Globus pallidus (tissue), 1 donor: ENCODE data around the gene HES7.
A peak's percentile ranks its signal among the peaks of the same experiment; 100 is the strongest.
"Not testable (repeated sequence)": the region's sequence is repeated elsewhere in the genome, so short reads cannot be mapped to it uniquely, and the experiment has no call there.

Experiments used
- DNase-seq: peaks from one replicate; pipeline ENCODE4 v3.0.0-alpha.2; 2015; ENCODE audit warnings: low spot score

HES7 gene

DNA sequence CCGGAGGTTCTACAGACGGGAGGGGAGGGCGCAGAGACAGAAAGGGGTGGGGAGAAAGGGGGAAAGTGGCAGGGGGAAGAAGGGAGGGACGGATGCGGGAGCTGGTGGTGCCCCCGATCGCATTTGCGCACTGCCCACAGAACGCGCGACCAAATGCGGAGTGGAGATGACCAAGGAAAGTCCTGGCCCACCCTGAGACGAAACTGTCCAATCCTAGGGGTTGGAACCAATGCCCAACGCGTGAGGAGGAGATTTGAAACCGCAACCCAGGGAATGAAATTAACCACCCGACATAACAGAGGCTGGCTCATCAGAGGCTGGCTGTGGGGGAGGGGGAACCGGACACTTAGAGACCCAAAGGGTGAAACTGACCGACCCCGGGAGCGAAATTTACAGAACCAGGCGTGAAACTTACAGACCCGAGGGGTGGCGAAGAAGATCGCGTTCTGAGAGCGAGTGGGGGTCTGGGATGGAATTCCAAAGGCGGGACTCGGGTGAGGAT, 1.4 kb downstream of the HES7 start:
- DNase-seq = no peak

DNA sequence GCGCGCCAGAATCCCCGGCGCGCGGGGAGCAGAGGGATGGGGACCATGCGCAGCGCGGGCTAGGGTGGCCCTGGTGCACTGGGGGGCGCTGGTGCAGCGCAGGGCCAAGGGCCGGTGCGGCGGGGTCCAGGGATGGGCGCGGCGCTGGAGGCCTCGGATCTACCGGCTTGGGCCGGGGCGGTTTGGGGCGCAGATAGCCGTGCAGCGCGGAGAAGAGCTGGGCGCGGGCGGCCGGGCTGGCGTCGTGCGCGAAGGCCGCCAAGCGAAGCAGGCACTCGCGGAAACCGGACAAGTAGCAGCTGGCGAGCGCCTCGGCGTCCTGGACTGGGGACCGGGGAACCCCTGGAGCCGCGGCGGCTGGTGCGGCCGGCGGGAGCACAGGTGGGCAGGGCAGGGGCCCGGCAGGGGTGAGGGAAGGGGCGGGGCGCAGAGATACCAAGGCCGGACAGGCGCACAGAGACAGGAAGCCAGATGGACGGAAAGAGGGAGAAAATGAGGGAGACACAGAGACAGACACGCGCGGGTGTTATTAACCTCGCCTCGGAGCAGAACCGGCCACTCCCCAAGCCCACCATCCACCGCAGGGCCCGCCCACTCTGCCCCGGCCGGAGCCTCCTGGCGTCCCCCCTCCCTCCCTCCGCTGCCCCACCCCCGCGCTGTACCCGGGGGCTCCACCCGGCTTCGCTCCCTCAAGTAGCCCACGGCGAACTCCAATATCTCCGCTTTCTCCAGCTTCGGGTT, 2.1 kb downstream of the HES7 start:
- DNase-seq = peak; percentile 74

DNA sequence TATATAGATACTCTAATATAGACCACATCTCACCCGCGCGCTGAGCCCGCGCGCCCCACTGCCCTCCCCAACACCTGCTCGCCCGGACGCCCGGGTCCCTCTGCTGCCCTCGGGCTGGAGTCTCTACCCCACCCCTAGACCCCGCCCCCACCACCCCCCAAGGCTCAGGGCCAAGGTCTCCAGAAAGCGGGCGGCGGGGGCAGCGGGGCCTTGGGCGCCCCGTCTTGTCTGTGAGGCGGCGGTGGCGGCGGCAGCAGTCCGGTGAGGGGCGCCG, 2.6 kb downstream of the HES7 start:
- no peak for DNase-seq

DNA sequence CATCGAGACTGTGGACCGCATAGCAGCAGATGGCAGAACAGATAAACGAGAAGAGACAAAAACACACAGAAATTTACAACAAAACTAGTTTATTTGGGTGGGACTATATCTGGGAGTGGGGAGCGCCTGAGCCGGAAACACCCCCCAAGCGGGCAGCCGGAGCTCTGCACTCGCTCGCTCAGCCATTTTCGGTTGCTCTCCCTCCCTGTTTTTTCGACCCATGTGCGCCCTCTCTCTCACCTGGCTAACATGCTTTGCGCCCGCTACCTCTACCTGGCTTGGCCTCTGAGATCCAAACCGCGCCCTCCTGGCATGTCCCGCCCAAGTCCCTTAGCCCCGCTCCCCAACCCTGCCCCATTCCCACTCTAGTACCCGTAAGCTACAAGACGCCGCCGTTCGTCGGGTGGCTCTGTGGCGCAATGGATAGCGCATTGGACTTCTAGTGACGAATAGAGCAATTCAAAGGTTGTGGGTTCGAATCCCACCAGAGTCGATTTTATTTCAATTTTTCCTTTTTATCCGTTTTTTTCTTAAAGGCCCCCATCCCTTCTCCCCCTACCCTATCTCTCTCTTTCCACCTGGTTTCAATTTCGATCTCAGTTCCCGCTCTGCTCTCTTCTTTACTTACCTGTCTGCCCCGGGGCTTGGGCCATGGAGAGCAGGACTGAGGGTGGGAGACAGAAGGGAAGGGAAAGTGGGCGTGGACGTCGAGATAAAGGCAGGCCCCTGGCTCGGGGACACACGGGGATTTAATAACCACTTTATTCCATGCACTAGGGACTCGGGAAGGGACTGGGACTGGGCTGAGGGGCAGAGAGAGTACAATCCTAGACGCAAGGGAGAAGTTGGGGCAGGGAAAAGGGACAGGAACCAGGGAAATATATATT, 3.1 kb downstream of the HES7 start:
- no peak for DNase-seq

DNA sequence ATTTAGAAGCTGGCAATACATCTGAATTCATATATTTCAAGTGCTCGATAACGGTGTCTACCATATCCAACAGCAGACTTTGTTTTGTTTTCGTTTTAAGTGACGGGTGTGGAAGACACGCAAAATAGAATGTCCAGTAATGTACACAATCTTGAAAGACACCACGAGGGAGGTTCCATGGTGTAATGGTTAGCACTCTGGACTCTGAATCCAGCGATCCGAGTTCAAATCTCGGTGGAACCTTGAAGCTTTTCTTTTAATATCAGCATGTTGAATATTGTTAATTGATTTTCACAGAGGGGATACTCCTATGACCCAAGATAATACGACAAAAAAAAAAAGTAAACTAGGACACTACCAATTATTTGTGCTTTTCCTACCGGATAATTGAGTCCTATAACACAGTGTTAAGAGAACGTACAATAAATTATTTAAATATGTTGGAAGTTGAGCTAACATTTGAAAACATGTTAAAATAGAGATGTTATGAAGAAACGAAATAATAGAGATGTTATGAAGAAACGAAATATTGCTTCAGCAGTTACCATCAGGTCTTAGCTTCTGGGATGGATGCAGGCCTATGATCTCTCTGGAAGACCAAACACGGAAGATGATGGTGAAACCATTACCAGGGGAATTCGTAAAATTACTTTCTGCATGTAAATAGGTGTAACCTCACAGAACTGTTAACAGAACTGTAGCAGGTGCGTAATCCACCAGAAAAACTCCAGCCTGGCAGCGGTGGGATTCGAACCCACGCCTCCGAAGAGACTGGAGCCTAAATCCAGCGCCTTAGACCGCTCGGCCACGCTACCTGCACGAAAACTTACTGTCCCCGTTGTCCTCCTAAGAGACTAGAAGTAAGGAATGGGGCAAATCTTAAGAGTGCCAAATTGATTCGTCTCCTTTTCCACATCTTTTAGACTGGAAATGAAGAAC, 4.1 kb downstream of the HES7 start:
- DNase-seq = peak; percentile 88

DNA sequence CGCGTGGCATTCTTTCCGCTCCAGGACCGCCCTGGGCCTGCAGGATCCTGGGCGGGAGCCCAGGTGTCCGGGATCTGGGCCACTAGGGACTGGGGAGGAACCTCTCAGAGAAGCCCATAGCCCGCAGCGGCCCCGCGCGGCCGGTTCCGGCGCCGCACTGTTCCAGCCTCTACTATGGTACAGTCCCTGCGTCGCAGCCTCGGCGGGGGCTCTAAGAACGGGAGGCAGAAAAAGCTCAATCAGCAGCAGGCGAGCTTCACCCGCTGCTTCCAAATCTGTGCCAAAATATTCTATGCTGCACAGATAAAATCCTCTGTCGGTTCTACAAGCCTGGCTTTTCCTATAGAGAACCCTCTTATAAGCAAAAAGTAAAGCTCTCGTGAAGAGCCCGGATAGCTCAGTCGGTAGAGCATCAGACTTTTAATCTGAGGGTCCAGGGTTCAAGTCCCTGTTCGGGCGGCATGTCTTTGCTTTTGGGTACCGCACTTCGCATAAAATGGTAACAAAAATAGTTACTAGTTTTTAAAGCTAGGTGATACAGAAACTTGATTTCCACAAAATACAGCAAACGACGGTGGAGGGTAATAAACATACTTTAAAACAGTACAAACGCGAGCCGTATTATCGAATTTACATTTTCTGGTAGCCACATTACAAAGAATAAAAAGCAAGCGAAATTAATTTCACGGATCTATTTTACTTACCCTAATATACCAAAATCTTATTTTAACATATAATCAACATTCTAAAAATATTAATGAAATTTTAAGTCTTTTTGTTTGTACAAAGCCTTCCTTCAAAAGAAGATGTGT, 4.9 kb downstream of the HES7 start:
- peak; percentile 83 for DNase-seq

DNA sequence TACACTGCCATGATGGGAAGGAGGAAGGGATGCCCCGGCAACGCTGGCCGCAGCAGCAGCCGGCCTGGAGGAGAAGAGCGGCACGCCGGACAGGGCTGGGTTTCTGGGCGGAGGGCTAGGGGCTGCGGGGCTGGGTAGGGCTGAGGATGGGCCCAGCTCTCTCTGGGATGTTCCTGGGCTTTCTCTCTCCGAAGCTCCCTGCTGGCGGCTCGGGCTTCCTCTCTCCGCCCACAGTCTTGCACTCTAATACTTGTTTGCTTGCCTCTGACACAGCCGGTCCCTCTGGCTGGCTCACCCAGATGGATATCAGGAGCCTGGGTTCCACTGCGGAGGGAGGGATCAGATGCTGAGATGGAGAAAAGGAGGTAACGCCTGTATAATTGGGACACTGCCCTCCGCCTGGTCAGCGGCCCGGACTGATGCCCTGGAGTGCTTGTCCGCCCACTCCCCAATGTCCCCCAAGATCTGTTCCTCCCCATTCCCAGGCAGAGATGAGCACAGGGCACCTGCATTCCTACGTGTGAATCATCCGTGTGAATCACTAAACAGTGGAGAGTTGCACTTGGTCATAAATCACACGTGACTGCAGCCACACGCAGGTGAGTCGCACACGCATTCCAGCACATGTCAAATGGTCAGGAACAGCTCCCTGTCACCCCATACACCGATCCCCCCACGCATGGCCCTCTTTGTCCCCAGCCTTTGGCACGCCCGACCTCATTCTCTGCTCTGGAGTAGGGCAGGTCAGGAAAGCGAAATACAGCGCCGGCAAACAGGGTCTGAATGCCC, 5.7 kb downstream of the HES7 start, which contains the start of gene ALOXE3:
ALOXE3 (minus strand) TSS at position 535 of the 789 bp plus-strand sequence; CDS start at position 11, 524 bp downstream.
- no peak for DNase-seq

DNA sequence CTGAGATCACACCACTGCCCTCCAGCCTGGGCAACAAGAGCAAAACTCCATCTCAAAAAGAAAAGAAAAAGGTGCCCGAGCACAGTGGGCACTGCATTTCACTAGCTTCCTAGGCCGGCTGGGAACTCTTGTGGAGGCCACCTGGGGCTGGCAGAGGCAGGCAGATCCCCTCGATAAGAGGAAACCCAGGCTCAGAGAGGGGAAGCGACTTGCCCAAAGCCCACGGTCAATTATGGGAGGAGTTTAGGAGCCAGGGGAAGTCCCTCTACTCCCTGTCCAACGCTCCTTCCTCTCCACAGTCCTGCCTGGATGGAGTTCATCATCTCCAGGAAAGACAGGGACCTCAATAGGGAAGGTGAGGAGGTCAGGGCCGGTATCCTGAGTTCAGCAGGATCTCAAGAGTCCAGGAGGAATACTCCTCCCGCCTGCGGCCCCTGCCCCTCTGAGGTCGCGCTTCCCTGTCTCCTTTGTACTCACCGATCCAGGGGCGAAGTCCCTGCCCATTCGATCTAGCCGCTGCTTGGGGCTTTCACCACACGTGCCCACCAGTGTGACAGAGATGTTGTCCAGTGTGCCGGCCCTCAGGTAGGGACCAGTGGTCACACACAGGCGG, 6.4 kb downstream of the HES7 start:
- DNase-seq = no peak

DNA sequence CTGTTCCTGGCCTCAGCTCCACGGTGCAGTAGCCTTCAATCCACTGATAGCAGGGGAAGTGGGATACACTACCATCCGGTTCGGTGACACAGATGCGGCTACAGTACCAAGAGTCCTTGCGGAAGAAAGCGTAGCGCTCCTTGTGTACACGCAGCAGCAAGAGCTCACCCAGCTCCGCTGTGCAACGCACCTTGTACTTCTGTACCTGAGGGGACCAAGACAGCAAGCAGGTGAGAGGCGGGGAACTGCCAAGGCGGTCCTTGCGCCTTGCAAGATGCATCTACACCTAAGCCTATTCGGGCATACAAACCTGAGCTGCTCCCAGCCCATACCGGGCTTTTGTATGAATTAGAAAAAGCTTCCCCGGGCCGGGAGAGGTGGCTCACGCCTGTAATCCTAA, 7.1 kb downstream of the HES7 start:
- DNase-seq = no peak

DNA sequence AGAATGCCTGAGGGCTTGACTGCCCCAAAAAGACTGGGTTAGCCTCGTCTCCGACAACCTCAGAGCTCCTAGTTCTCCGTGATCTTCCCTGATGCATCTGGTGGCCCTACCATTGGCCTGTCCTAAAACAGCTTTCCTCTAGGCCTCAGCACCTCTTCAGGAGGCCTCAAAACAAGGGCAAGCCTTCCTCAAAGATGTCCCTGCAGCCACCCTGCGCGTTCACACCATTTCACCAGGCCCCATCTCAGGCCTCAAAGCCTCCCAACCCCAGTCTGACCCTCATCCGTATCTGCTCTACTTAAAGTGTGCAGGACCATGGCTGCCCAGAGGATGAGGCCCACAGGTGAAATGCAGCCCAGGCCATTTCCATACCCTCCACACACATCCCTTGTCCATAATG, 13.0 kb downstream of the HES7 start:
- DNase-seq = no peak

DNA sequence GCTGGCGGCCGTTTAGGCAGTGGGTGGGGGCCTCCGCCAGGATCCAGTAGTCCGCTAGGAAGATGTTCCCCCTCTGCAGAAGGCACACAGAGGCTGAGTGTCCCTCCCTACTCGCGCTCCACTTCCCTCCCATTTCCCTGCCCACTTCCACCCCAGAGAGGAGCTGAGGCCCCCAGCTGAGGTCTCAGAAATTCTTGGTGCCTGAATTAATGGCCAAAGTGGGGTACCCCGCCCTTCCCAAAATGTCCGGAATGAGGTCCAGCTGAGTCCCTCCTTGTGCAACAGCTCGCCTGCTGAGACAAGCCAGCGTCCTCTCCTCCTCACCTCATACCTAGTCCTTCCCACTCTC, 13.5 kb downstream of the HES7 start:
- DNase-seq = no peak

DNA sequence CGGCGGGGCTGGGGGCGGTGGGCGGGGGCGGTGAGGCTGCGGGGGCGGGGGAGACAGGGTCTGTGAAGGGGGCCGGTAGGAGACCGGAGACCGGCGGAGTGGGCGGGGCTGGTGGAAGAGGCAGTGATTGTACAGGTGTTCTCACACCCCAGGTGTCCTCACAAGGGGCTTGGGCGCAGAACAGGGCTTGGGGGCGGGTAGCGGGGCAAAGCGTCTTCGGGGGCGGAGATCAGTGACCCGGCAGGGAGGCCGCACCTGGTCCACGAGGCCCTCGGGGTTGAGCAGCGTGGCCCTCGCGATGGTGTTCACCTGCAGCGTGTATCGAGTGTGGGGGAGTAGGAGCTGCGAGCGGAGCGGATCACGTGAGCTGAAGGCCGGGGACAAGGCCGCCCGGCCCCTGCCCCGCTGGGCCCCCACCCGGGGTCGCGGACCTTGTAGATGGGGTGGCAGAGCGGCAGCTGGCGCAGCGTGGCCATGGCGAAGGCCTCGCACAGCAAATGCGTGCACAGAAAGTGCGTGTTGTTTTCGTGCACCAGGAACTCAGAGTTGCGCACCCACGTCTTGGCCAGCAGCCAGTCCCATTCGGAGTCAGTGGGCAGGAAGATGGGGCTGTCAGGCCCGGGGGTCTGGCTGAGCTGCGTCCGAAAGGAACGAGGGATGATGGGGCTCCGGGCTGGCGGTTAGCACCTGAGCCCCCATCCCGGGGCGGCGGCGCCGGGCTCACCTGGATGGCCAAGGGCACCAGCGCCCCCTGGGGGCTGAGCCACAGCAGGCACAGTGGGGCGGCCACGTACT, 14.0 kb downstream of the HES7 start:
- peak; percentile 3 for DNase-seq

DNA sequence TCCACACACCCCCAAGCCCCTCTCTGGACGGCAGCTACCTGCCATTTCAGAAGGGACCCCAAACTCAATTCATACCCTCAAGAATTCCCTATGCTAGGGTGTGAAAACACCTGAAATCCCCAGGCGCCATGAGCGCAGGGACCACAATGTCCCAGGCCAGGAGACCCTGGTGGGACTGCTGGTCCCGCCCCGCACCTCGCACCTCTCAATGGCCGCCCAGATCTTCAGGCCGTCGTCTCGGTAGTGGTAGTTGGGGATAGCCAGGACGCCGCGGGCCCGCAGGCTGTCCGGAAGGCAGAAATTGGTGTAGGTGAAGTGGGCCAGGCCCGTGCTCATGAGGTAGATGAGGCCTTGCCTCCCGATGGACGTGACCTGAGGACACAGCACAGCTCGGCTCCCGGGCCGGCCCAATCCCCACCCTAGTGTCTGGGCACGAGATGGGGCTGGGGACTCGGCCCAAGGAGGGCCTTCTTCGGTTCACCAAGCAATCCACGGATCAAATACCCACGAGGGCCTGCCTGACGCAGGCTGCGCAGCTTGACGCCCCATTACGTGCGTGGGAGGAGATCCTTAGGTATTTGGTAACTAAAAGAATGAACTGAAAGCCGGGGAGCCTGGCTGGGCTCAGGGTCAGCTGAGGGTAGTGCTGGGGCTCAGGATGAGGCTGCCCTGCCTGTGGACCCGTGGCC, 14.8 kb downstream of the HES7 start:
- no peak for DNase-seq

DNA sequence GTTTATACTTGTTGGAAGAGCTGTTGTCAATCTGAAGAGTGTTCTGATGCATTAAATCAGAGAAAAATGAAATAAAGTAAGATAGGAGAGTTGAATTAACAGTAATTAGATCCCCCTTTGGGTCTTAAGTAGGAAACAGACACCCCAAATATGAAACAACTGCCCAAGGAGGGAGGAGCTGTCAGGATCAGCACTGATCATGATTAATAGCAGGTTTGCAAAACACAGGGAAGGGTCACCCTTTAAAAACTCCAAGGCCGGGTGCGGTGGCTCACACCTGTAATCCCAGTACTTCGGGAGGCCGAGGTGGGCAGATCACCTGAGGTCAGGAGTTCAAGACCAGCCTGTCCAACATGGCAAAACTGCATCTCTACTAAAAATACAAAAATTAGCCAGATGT, 16.9 kb downstream of the HES7 start:
- DNase-seq = not testable (repeated sequence)

DNA sequence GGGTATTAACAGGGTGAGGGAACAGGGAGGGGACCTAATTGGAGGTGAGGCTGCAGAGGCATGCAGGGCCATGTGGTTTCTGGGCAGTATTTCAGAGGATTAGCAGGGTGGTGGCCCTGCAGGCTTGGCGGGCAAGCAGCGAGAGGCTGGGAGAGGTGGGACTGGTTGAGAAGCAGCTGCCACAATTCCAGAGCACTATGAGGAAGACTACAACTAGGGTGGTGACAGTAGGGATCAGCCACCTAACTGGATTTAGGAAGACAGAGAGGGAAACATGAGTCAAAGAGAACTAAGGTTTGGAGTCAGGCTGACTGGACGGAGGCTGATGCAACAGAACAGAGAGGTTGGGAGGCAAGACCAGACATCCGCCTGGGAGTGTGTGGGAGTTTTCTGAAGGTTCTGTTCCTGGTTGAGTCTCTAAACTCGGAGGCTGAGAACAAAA, 17.9 kb downstream of the HES7 start:
- DNase-seq = no peak

DNA sequence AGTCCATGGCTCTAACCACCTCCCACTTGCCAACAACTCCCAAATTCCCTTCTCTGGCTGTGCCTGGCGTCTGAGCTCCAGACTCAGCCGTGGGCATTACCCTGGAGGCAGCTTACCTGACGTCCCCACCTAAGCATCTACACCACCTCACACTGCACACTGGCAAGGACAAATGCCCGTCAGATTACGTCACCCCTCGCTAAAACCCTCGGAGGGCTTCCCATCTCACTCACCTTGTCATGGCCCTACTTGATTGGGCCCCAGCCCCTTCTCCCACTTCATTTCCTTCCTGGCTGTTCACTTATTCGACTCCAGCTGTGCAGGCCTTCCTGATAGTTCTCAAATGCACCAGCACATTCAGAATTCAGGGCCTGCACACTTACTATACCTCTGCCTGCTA, 19.0 kb downstream of the HES7 start:
- no peak for DNase-seq

DNA sequence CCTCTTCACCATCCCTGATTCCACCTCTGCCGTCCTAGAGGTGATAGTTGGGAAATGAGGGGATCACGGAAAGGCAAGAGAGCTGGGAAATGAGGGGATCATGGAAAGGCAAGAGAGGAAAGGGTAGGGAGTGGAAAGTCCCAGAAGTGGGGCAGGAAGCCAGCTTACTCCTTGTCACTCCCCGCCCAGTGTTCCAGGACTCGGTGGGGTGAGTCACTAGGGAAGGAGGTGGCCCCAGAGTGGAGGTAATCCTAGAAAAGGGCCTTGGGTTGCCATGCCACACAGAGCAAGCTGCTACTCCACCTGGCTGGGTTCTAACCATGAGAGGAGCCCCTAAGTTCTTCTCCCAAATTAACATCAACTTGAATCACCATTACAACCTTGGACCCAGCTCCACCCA, 20.4 kb downstream of the HES7 start:
- no peak for DNase-seq

DNA sequence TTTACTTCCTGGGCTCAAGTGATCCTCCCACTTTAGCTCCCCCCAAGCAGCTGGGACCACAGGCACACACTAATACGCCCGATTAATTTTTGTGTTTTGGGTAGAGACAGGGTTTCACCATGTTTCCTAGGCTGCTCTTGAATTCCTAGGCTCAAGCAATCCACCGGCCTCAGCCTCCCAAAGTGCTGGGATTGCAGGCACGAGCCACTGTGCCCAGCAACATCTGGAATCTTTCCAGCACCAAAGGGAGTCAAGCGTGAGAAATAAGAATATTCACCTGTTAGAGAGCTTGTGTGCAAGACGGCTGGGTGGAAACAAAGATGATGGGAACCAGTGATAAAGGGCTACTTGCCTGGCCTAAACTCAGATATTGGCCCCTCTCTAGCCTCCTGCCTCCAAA, 22.2 kb downstream of the HES7 start:
- DNase-seq = no peak

DNA sequence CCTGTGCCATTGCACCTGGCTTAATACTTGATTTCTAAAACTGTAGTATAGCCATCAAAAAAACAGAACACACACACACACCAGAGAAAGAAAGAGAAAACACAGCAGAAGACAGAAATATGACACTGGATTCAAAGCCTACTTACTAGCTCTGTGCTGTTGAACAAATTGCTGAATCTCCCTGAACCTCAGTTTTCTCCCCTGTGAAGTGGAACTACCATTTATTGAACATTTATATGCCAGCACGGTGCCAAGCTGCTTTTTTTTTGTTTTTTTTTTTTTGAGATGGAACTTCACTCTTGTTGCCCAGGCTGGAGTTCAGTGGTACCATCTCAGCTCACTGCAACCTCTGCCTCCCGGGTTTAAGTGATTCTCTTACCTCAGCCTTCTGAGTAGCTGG, 23.1 kb downstream of the HES7 start:
- no peak for DNase-seq
